ENCODE results near the gene CDIP1.
"Not testable (repeated sequence)": the region's sequence is repeated elsewhere in the genome, so short reads cannot be mapped to it uniquely, and the experiment has no call there.

CDIP1 gene

DNA sequence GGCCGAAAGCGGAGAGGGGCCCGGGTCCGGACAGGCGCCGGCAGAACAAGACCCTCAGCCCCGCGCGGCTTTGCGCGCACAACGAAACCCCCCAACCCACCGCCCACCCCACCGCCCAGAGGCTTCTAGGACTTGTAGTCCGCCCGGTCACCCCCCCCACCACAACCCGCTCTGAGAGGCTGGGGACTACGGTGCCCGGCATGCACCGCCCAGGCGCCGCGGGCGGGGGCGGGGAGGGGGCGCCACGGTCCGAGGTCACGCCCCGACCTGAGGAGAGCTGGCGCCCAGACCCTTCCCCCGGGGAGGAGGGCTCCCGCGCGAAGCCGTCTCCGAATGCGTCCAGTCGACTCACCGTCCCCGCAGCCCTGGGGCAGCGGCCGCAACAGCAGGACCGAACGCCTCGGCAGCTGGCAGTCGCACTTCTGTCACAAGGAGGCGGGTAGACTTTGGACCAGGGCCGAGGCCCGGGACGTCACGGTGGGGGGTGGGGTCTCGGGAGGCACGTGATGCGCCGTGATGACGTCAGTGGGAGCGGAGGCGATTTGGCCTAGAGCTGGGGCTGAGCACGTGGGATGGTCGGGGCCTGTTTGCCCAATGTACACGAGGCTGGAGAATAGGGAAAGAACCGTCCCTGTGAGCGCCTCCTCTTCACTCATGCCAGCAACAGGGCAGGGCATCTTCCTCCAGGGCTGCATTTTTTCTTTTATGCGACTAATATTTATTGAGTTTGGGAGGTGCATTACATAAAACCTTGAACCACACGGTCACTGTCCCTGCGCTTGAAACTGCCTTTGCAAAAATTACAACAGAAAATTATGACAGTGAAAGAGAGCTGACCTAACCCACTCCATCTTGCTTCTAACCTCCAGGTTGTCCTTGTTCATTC lies at the start of gene CDIP1:
CDIP1 (minus strand) TSS at position 424 of the 886 bp plus-strand sequence. CDS start 24,643 bp downstream, outside the sequence.
- DNase-seq (ENCODE audit: low read depth), result peak; percentile 87

DNA sequence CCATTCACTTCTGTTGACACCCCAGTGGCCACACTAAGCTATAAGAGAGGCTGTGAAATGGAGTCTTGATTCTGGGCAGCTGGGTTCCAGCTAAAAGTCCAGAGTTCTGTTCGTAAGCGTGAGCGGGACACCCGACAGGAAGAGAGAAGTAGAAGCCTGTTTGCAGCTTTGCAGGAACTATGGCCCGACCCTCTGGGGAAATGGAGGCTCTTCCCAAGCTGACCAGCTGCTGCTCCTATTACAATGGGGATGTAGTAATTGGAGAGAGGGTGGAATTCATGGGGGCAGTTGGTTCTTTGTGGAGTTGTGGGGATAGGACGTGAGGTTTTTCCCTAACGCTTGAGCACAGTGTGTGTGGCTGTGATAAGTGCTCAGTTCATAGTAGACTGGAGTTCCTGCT lies 47.7 kb upstream of the CDIP1 start:
- no peak for DNase-seq (ENCODE audit: low read depth)

GRCh38 chr16:4583906-4584305 lies 45.3 kb upstream of the CDIP1 start:
- DNase-seq (ENCODE audit: low read depth), result no peak

GRCh38 chr16:4580250-4580649 lies 41.7 kb upstream of the CDIP1 start:
- no peak for DNase-seq (ENCODE audit: low read depth)

GRCh38 chr16:4578961-4579530 lies 40.5 kb upstream of the CDIP1 start:
- no peak for DNase-seq (ENCODE audit: low read depth)

DNA sequence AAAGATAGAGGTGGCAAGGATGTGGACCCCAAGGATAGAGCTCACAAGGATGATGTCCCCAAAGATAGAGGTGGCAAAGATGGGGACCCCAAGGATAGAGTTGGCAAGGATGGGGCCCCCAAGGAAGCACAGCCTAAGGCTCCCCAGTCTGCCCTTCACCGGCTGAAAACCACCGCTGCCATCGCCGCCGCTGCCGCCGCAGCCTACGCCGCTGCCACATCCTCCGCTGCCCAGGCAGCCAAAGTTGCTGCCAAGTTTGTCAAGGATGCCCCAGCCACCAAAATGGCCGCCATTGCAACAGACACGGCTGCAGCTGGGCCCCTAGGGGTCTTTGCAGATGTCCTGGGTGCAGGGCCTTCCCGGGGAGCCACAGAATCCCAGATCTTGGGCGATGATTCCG lies 37.4 kb upstream of the CDIP1 start:
- no peak for DNase-seq (ENCODE audit: low read depth)

- no peak for DNase-seq (ENCODE audit: low read depth)
Observed at GRCh38 chr16:4574919-4575705, 36.5 kb upstream of the CDIP1 start.

DNA sequence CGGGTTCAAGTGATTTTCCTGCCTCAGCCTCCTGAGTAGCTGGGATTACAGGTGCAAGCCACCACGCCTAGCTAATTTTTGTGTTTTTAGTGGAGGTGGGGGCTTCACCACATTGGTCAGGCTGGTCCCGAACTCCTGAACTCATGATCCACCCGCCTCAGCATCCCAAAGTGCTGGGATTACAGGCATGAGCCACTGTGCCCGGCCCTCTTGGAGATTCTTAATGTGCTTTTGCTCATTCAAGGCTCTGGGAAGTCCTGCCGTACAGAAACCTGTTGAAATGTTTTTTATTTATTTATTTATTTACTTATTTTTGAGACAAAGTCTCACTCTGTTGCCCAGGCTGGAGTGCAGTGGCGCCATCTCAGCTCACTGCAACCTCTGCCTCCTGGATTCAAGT lies 35.4 kb upstream of the CDIP1 start:
- not testable (repeated sequence) for DNase-seq (ENCODE audit: low read depth)

- DNase-seq (ENCODE audit: low read depth), result no peak
Observed at GRCh38 chr16:4572715-4573114, 34.1 kb upstream of the CDIP1 start.

DNA sequence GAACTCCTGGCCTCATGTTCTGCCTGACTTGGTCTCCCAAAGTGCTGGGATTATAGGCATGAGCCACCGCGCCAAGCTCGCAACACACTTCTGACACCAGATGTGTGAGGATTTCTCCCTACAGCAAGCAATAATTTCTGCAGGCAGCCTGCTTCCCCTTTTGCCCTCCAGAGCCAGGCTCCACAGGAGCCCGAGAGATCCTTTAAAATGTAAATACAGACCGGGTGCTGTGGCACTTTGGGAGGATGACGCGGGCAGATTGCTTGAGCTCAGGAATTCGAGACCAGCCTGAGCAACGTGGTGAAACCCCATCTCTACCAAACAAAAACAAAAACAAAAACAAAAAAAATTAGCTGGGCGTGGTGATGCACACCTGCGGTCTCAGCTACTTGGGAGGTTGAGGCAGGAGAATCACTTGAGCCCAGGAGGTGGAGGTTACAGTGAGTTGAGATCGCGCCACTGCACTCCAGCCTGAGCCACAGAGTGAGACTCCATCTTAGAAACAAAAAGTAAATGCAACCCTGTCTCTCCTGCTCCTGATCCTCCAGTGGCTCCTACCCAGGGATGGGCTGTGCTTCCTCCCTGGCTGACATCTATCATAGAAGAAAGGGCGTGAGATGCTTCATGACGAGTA lies 32.2 kb upstream of the CDIP1 start:
- DNase-seq (ENCODE audit: low read depth), result no peak

GRCh38 chr16:4570086-4570485 lies 31.5 kb upstream of the CDIP1 start:
- DNase-seq (ENCODE audit: low read depth), result no peak

GRCh38 chr16:4566144-4566543 lies 27.6 kb upstream of the CDIP1 start:
- DNase-seq (ENCODE audit: low read depth), result no peak

- DNase-seq (ENCODE audit: low read depth), result no peak
Observed at GRCh38 chr16:4564661-4565267, 26.2 kb upstream of the CDIP1 start.

- DNase-seq (ENCODE audit: low read depth), result no peak
Observed at GRCh38 chr16:4561596-4561995, 23.0 kb upstream of the CDIP1 start.

- no peak for DNase-seq (ENCODE audit: low read depth)
Observed at GRCh38 chr16:4557973-4558372, 19.4 kb upstream of the CDIP1 start.

DNA sequence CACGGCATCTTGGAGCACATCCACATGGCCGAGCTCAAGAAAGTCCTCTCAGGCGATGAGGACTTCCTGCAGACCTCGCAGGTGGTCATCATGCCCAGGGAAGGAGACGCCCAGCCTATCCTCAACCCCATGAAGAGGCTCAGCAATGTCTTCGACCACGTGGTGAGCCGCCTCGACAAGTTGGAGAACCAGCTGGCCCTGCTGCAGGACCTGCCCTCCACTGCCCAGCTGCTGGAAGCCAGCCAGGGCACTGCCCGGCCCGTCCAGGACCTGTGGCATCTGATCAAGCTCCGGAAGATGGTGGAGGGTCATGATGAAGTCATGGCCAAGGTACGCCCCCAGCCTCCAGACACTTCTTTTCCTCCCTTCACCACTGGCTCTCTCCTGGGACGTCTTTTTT lies 18.0 kb upstream of the CDIP1 start:
- no peak for DNase-seq (ENCODE audit: low read depth)

- DNase-seq (ENCODE audit: low read depth), result no peak
Observed at GRCh38 chr16:4556112-4556511, 17.5 kb upstream of the CDIP1 start, which contains the start of gene C16orf96. C16orf96 (plus strand) TSS chr16:4556340; CDS start chr16:4556490, 150 bp downstream.

DNA sequence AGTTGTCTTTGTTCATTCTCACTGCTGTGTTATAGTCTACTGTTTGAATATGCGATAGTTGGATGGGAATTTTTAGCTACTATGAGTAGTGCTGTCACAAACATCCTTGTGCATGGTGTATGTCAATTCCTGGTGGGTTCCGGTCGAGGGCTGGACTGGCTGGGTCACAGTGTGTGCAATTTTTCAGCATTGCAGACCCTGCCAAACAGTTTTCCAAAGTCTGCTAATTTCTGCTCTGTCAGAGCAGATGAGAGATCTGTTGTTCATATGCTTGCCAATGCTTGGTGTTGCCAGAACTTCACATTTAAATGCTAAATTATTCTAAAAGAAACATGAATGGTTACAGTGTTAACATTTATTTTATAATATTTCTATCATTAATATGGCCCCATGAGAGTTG lies 14.0 kb upstream of the CDIP1 start:
- DNase-seq (ENCODE audit: low read depth), result no peak

GRCh38 chr16:4550591-4550990 lies 12.0 kb upstream of the CDIP1 start:
- no peak for DNase-seq (ENCODE audit: low read depth)

- no peak for DNase-seq (ENCODE audit: low read depth)
Observed at GRCh38 chr16:4548124-4548523, 9.6 kb upstream of the CDIP1 start.

- no peak for DNase-seq (ENCODE audit: low read depth)
Observed at GRCh38 chr16:4544473-4544872, 5.9 kb upstream of the CDIP1 start.
